Epithelial cell of prostate (primary cell): Measurements from ENCODE around the gene SORBS2.

ENCODE experiments used
- DNase-seq: peaks from one replicate; pipeline ENCODE4 v3.0.0-alpha.2; 2011; ENCODE audit warnings: low read depth, low spot score
- H3K27ac ChIP-seq: fragments of 450-650 bp; 2 replicates; pipeline ENCODE4 v1.5.1; 2017; ENCODE audit warnings: mild to moderate bottlenecking

SORBS2 gene

DNA sequence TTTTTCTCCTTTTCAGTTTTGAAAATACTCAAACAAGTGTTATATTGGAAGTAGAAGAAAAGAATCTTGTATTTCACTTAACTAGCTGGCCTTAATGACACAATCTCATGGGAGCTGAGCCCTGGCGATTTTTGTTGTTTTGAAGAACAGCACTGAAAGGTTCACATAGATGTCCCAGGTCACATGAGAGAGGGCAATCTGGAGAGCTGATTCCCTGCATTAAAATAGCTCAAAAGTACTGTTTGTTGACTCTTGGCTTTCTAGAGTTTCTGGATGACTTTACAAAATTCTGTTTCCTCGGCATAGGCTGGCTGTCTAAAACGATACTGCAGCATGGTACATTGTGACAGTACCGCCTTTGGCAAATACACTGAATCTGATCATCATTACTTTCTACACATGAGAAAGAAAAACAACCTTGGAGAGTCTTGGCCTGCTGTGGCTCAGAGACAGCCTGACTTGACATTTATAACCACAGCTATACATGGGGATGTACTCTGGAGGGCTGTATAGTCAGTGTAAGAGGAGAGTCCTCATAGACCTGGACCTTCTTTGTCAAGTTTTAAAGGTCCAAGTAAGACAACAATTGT, 156.9 kb downstream of the SORBS2 start:
- H3K27ac ChIP-seq: no peak overlapping the region
- DNase-seq: no peak

DNA sequence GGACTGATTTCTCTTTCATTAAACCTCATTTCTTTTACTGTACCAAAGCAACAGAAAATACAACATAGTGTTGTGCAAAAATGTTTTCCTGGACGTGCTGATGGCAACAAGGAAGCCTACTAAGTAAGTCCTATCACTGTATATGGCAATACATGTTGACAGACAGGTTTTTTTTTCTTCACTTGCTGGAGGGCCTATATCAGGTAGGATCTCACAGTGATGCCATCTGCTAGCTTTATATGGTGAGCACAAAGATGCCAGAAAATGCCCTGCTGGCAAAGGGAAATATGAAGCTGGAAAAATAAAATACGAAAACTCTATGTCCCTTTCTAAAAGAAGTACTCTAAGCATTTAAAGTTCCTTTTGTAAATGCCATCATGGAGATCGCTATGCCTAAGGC, 157.7 kb downstream of the SORBS2 start:
- no peak overlapping the region for H3K27ac ChIP-seq
- no peak for DNase-seq

DNA sequence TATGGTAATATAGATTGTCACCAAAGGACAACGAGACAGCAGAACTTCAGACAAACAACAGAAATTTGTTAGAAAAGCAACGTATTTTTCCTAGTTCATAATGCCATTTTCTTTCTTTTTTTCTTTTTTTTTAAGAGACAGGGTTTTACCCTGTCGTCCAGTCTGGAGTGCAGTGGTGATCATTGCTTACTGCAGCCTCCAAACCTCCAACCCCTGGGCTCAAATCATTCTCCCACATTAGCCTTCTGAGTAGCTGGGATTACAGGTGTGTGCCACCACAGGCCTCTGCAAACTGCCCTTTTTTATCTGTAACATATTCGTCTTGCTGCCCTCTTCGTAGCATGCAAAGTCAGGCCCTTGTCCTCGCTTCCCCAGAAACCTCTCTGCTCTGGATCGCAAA, 160.1 kb downstream of the SORBS2 start:
- no peak for DNase-seq
- no peak overlapping the region for H3K27ac ChIP-seq

DNA sequence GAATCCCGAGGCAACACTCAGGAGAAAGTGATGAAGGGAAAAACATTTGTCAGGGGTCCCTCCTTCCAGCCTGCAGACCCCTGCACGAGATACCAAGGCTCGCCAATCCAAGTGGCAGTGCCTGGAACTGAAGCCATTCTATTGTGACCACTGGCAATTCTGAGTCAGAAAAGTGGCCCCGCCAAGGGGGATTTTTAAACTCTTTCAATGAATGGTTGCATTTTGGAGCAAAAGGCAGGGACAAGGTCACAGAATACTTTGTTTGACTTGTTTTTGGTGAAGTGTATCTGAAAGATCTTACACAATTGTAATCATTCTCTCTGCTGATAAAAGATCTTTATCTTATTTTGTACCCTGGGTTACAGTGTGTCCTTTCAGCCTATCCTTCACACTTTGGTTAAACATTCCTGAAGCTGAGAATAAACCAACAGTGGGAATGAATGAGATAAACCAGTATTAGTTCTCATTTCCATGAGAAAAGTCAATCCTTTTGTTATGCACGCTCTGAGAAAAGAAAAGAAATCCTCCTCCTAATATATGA, 160.8 kb downstream of the SORBS2 start:
- no peak overlapping the region for H3K27ac ChIP-seq
- no peak for DNase-seq

DNA sequence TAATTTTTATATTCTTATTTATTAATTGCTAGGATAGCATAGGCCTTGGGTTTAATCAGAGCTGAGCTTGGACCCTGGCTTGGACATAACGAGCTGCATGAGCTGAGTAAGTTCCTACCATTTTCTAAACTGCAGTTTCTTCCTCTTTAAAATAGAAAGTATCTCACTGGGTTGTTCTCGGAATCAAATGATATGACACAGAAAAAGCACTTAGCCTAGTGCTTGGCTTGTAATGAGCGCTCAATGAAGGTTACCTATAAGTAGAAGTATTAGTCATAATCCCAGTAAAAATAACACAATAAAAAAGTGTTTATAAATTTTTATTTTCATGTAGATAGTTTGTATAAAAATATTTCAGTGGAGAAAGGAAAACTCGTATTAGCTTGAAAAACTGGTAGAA, 163.4 kb downstream of the SORBS2 start:
- no peak for DNase-seq
- H3K27ac ChIP-seq: no peak overlapping the region

DNA sequence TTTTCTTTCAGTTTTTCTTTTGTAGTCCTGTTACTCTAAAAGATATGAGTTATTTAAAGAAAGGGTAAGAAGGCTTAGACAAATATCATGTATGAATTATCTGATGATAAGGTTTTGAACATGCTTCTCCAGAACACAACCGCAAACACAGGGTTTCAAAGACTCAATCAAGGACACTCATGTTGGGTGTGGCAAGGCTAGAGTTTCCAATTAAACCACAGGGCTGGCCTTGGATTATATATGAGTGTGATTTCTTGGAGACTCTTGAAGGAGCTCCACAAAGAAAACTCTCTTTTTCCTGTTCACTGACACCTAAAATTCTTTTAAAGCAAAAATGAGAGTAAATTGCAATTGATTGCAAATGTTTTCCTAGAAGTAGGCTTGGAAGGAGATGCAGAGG, 166.6 kb downstream of the SORBS2 start:
- H3K27ac ChIP-seq: no peak overlapping the region
- DNase-seq: no peak

DNA sequence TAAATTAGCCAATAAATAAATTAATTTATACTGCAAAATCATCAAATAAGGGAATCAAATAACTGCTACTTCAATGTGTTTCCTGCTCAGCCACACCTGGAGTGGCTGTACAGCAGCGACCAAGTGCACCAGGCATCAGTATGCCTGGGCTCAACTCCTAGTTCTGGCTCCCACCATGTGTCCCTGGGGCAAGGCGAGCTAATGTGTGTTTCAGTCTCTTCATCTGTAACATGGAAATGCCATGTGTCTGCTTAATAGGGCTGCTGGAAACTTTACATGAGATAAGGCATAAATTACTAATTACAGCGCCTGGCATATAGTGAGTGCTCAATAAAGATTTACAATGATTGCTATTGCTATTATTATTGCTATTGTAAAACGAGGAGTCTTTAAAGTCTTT, 167.6 kb downstream of the SORBS2 start:
- DNase-seq: no peak
- no peak overlapping the region for H3K27ac ChIP-seq

DNA sequence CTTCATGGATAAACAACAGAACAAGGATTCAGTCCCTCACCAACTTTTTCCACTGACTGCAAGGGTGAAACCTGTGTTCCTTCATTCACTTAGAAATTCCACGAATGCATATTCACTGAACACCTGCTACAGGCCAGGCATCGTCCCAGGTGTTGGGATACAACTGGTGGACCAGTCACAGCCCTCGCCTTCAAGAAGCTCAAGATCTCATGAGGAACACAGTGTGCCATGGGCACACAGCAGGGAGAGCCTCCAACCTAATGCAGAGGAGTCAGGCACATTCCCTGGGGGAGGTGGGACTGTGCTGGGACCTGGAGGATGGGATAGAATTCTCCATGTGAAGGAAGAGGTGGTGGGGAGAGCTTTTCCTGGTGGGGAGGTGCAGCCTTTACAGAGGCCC, 169.1 kb downstream of the SORBS2 start:
- no peak for DNase-seq
- no peak overlapping the region for H3K27ac ChIP-seq

DNA sequence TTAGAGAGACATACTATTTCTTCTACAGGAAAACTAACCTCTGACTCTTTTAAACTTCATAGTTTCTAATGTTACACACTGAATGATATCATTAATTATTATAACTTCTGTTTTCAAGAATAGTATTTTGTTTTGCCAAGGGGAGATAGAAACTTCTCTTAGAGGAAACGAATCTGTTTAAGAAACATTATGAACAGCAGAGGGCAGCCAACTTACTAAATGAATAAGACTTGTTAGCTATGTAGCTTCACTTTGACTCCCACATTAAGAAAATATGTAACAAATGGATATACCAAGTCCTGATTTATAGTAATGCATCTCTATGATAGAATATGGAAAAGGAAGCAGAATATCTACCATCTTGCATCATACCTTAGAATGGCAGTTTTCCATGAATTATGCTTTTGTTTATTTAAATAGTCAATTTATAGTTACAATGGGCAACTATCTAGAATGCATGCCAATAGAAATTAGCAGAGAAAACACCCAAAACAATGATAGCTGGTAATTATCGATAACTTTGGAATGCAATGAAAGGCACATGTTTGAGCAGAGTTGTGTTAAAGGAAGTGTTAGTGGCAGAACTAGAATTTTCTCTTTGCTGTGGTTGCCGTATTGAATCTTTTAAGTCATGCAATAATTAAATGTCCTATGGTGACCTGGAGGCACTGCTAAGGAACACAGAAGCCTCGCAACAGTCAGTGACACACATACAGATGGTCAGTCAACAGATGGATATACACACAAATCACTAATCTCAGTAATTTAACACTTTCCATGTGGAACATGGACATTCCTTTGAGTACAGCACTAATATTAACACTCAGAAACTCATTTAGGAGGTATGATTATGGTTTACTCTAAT, 171.0 kb downstream of the SORBS2 start:
- H3K27ac ChIP-seq: no peak overlapping the region

DNA sequence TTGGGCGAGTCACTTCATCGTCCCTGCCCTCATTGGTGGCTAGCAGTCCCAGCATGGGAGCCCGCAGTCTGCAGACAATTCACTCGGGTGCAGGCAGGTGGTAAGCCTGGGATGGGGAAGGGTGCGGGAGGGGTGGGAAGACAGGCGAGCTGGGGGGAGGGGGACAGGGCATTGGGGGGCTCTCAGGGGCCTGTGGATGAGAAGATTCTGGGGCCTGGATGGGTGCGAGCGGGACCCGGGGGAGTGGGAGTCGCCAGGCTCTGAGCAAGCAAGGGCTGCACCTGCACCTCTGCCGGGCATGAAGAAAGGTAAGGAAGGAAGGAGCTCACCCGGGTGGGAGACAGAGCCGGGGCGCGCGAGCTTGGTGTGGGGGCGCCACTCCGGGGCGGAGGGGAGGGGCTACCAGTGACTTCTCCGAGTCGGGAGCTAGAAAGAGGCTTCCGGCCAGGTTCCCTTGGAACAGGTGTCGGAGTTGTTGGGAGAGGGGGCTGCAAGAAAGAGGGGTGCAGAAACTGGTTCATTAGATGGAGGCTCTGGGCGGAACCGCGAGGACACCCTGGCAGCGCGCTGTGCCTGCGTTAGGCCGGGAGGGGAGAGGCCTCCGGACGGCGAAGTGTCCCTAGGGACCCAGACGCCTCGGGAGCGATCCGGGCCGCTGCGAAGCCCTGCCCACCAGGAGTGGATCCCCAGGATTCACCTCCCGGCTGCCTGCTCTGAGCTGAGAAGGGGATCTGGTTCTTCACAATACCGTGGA, 173.3 kb downstream of the SORBS2 start:
- H3K27ac ChIP-seq: no peak overlapping the region
- DNase-seq: no peak

More for the DNA sequence above, 171.0 kb downstream of the SORBS2 start:
- no peak for DNase-seq

DNA sequence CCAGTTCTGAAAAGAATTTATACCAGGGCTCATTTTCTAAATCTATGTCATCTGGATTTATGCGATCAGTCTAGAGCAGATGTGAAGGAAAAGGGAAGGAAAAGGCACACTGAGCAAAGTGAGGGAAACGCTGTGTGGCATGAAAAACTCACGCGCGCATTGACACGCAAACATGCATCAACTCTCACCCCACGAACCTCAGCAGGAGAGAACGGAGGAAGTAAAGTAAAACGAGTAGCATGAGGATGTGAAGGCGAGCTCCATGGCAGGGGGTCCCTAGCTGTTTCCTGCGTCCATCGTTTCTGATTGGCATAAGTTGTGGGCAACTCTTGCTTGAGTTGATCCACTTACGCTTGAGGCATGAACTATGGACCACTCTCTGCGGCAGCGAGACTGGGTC, 173.9 kb downstream of the SORBS2 start:
- no peak for DNase-seq
- H3K27ac ChIP-seq: no peak overlapping the region

DNA sequence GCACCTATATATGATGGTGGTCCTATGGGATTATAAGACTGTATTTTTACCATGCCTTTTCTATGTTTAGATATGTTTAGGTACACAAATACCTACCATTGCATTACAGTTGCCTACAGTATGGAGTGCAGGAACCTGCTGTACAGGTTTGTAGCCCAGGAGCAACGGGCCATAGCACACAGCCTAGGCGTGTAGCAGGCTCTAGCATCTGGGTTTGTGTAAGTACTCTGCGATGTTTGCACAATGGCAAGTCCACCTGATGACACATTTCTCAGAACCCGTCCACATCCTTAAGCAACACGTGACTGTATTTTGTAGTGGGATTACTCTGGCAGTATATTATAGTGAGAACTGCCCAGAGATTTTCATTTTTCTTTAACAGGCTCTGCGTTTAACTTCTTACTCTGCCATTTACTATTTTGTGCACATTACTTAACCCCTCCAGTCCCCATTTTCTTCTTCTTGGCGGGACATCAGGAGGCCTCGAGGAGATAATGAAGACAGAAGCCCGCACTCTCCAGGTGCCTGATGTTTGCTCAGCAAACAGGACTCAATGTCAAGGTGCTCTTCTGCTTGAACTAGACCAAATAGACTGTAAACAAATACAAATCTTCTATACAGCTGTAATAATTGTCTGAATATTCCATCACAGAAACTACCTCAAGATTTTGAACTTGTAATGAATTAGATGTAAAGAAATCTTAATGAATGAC, 174.7 kb downstream of the SORBS2 start:
- no peak overlapping the region for H3K27ac ChIP-seq

DNA sequence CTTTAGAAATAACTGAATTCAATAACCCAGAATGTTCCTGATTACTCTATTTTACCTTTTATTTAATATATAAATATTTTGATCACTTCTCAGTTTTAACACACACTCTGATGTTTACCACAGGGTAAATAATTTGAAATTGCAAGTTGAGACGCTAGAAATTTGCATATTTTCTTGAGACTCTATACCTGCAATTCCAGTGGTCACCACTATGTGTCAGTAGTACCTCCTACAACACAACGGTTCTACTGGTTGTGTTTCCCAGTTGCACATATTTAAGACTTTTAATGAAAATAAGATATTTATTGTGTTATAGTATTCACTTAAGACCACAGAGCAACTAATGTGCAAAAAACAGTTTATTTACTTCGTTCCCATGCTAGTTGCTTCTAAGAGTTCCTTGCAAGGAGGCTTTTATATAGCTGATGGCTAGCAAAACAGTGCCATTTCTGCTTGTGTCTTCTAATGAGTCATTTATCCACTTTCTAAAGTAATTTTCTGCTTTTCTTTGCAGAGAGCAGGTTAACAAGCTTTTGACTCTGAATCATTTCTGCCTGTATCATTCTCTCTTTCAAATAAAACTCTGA, 177.8 kb downstream of the SORBS2 start:
- H3K27ac ChIP-seq: no peak overlapping the region
- no peak for DNase-seq

More for the DNA sequence above, 174.7 kb downstream of the SORBS2 start:
- DNase-seq: peak; percentile 46

DNA sequence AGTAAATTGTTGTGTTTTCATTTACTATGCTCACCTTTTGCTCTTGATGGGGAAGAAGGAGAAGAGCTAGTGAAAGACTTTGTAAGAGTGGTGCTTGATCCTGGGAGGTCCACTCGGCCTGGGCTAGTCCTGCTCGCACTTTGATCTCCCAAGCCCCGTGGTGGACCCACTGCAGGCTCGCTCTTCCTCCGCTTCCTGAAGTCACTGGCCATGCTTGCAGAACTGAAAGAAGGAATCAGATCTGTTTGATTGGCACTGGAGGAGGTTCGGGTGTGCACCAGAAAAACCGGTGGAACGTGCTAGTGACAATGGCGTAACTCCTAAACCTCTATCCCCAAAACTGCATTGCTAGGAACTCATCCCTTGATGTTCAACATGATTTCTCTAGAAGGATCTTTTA, 185.2 kb downstream of the SORBS2 start:
- DNase-seq: no peak
- H3K27ac ChIP-seq: no peak overlapping the region

DNA sequence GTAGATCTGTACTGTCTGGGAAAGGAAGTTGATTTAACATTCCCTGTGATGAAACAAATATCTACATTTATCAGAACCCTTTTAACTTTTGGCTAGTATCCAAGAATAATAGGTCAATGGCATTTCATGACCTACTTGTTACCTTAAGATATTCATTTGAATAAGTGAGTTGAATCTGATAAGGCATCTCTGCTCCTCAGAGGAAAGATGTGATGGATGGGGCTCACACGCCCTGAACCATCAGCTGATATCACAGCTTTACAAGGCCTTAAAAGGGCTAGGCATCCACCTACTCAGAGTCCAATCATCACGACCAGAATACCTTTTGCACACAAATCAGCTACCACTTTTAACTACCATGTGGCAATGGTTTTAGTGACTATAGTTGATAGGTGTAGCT, 186.5 kb downstream of the SORBS2 start:
- no peak overlapping the region for H3K27ac ChIP-seq
- DNase-seq: no peak

DNA sequence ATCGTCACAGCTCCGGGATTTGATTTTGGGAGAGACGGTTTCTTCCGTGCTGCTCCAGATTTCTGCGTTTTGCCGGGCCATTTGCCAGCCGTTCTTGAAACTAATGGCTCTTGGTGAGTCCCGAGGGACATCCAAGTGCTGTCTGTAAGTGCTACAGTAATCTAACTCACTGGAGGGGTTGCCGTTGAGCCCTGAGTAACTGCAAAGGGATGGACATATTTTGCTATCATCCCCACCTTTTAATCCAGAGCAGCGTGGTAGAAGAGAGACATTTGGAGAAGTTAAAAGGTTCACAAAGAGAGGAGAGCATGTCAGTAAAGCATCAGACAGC, 187.8 kb downstream of the SORBS2 start:
- no peak for DNase-seq

DNA sequence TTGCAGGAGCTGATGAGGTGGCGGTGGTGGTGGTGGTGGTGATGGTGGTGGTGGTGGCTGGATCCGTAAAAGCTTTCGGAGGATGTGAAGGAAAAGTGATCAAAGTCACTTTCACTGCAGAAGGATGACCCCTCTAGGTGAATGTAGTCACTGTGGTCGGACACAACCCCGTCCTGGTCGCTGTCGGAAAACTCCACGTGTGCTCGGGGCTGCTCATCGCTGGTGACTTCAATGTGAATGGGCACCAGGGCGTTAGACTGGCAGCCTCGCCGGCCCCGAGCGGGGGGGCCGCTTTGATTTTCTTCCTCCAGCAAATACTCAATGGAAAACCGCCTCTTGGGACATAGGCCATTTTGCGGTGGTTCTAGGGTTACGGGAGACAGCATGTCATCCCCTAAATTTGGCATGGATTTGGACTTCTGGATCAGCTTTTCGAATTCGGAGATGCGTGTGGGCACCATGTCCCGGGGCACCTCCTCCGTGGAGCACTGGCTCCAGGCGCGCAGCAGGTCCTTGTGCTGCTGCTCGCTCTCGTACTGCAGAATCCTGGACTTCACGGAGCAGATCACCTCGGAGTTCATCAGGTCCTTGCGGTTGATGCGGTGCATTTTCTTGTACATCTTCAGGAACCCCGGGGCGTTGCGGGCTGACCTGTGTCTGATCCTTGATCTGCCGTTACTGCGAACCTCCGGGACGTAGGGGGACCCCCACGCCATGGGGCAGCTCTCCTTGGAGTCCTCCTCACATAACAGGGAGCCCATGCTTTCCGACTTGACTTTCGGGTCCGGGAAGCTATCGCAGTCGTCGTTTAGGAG, 188.3 kb downstream of the SORBS2 start:
- H3K27ac ChIP-seq: no peak overlapping the region
- no peak for DNase-seq

More for the DNA sequence above, 187.8 kb downstream of the SORBS2 start:
- no peak overlapping the region for H3K27ac ChIP-seq

DNA sequence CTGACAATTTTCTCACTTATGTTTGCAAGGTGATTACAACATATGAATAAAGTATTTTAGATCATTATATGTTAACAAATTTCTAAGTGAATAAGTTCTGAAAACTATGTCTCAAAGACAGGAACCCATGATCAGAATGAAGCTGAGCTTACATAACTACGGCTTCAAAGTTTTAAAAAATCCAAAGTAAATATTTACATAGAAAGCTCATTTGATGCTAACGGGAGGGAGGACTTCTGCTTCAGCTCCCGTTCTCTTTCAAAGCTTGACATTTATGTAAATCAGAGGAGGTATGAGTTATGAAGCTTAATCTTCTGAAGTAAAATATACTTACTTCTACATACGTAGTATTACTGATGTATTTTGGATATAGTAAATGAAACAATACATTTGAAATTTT, 203.8 kb downstream of the SORBS2 start:
- no peak overlapping the region for H3K27ac ChIP-seq
- no peak for DNase-seq

DNA sequence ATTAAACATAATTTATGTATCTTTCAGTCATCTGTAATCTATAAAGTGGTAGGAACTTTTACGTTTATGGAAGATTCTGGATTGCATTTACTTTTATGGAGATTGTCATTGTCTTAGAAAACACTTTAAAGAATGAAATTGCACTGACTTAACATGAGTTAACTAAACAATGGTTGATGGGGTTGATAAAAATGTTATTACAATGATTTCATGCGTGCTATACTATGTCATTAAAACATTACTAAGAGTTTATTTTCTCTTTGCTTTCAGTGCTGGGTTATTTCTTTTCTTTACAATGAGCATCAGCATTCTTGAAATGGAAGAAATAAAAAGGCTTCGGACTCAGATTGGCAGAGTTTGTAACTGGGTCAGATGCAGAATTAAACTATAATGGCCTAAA, 209.6 kb downstream of the SORBS2 start:
- H3K27ac ChIP-seq: no peak overlapping the region
- no peak for DNase-seq
